Measurements from ENCODE around the gene CTNNA3.
"Not testable (repeated sequence)": the region's sequence is repeated elsewhere in the genome, so short reads cannot be mapped to it uniquely, and the experiment has no call there.

CTNNA3 gene

DNA sequence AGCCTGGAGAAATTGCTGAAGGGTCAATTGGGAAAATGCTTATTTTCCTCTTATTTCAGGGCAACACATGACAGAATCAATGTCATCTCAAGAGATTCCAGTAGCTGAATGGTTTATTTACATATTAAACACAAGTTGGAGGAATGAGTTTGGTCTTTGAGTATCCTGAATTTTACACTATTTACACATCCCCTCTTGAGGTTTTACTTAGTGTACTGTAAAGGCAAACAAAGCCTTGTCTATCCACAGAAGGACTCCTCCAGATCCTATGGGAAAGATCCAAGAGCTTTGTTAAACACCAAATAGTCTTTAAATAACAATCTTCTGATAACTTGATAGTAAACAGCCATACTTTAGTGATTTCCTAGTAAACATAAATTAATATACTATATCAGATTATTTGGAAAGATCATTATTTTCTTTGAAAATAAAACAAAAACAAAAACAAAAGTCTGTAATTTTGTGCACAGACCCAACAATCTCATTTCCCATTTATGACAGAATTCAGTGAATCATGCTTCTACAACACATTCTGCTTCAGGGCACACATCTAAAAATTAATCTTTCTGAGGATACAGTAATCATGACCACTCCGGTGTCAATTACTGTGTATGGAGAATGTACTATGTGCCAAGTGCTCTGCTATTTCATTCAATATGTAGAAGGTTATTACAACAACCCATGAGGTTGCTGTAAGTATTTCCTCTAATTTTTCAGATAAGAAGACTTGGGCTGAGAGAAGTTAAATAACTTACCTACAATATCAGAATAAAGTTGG is 1345.2 kb downstream of the CTNNA3 start:
- no peak for FAIRE-seq

DNA sequence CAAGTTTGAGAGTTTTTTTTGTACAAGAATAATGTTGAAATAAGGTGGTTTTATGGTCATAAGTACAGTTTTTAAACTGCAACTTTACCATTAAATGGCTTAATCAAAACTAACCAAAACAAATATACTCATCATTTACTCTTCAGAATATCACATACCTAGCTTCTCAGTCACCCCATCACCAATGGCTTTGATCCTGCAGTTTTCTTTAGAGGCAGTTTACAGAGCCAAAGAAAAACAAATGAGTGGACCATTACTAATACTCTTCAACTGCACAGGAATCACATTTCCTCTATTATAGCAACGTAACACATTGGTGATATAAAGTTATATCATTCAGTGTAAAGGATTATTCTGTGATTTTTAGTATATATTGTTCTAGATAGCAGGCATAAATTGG is 1346.3 kb downstream of the CTNNA3 start:
- no peak for FAIRE-seq

DNA sequence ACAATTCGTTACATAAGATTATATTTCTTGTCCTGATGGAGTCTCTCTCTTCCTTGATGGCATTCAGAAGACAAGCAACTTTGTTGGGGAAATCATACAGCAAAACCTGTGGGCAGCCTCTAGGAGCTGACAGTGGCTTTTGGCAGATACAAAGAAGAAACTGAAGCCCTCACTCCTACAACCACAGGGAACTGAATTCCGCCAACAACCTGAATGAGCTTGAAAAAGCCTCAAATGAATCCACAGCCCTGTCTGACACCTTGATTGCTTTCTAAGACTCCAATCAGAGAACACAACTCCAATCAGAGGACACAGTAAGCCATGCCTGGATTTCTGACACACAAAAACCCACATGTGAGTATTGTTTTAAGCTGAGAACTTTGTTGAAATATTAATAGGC is 1346.9 kb downstream of the CTNNA3 start:
- FAIRE-seq = no peak

DNA sequence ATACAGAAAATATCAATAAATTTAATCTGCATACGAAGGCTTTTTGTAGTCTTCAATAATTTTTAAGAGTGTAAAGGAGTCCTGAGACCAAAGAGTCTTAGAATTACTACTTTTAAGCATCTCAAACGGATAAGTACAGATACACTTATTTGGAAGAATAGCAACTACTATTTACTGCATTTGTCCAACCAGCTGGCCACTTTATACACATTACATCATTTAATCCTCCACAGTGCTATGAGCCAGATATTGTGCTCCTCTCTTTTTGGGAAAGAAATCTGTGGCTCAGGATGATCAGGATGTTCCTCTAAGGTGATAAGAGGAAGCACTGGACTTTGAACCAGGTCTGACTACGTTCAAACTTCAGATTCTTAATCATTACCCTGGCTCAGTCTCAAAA is 1358.8 kb downstream of the CTNNA3 start:
- FAIRE-seq = no peak

DNA sequence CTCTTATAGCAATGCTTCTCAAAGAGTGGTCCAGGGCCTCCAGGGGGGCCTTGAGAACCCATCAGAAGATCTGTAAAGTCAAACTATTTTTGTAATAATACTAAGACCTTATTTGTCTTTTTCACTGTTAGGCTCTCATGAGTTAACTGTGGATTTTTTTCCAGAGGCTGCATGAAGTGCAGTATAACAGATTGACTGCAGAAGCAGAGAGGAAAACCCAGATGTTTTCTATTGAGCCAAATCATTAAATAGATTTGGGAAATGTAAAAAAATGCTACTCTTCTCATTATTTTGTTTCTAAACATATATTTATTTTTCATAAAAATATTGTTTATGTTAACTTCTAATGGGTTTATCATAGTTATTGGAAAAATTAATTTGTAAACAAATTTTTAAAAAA is 1359.2 kb downstream of the CTNNA3 start:
- no peak for FAIRE-seq

- not testable (repeated sequence) for FAIRE-seq
These were observed 1360.2 kb downstream of the CTNNA3 start for GRCh38 chr10:66335753-66336152.

DNA sequence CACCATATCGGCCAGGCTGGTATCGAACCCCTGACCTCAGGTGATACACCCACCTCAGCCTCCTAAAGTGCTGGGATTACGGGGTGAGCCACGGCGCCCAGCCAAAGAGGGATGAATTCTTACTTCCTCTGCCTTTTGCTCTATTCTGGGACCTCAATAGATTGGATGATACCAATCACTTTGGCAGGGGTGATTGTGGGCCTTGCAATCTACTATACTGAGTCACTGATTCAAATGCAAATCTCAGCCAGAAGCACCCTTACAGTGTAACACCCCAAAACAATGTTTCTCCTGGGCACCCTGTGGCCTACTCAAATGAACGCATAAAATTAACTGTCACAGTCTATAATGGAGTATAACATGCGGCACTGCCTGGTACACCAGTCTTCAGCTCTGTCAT is 1366.8 kb downstream of the CTNNA3 start:
- FAIRE-seq = no peak

DNA sequence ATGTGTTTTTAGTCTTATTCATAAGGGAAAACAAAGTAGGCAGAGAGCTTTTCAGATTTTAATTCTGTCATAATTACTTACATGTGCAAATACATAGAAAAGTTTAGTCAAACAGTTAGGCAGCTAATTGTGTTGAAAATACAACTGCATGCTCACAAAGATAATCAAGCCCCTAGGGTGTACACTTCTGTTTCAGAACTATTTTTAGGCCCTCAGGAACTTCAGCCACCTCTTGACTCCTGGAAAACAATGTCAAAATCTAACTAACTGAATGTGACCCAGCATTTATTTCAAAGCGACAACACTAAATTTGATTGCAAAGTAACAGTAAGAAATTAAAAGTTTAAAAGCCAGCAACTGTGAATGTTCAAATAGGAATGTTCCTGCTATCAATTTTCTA is 1369.1 kb downstream of the CTNNA3 start:
- no peak for FAIRE-seq

DNA sequence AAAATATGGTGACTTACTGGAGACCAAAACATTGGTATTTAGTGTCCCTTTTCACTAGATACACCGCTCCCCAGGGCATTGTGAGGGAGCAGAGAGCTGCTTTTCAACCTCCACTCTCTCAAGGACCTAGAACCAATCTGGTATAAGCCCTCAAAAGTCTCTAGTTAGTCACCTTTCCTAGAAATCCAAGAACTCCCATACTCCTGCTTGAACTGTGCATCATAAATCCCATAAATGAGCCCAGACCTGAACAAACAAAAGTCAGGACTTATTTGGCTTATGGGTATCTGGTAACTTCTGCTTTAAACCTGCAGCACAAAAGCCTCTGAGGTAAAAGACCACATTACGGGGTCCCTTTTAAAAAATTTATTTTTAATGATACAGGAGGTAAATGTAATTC is 1373.2 kb downstream of the CTNNA3 start:
- no peak for FAIRE-seq

DNA sequence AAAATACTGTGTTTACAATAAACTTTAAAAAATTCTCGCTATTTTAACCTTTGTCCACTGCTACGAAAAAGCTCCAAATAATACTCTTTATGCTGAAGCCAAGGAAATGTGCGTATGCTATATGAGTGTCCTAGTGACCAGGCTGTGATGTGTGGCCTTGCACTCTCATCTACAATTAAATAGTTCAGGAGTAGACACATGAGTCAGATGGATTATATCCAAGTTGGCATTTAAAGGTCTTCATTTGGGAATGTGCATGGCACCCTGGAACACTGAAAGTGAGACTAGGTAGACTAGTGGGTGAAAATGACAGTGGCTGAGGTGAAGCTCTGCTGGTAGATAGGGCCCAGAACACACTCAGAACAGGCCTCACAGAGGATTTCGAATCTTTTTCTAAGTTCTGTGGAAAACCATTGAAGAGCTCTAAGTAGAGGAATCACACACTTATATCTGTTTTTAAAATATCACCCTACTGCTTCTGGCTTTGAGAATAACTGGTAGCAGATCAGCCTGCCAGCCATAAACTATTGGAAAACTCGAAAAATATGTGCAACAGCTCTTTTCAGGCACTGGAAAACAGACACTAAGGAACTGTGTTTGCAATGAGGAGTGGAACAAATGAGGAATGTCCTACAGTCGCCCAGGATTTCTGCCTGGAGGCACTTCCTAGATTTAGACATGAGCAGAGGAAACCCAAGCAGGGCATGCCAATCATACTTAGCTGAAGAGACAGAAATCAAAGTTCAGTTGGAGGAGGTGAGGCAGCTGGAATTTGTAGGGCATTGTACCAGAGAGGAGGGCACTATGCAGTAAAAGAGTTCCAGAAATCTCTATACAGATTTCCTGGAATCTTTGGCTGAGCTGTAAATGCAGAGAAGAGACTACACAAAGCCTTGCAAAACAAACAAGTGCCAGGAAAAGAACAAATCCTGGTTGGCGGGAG is 1374.0 kb downstream of the CTNNA3 start:
- no peak for FAIRE-seq

- FAIRE-seq = no peak
These were observed 1377.2 kb downstream of the CTNNA3 start for GRCh38 chr10:66318761-66319160.

DNA sequence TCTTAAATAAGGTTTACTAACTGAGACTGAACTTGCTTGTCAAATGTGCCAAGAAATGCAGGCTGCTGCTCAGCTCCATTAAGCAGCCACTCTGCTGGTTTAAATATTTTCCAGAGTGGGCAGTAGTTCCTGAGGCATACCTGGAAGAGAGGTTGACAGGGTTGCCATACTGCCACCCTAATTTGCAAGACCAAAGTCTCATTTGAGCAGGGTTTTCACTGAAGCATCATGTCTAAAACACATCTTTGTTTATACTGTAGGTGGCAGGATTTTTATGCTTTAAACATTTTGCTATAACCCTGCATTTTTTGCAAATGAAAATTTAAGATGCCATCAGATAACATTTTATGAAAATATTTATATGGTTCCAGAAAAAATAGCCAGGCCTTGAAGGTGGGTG is 1388.2 kb downstream of the CTNNA3 start:
- FAIRE-seq = no peak

GRCh38 chr10:66301078-66301477 is 1394.9 kb downstream of the CTNNA3 start:
- FAIRE-seq = no peak

GRCh38 chr10:66295602-66296001 is 1400.4 kb downstream of the CTNNA3 start:
- no peak for FAIRE-seq

DNA sequence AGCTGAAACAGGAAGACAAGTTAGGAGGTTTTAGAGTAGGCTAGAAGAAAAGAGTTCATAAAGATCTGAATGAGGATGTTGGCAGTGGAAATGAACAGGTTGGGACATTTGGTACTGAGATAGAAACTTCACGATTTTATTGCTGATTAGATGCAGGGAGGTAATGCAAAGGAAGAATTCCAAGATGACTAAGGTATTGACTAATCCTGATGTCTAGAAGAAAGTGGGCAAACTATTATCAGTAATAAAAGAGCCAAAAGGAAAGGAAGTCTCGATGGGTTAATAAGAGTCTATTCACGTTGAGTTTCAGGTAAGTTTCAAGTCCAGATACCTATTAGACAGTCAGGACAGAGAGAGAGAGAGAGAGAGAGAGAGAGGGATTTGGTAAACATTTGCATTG is 1401.5 kb downstream of the CTNNA3 start:
- FAIRE-seq = no peak

DNA sequence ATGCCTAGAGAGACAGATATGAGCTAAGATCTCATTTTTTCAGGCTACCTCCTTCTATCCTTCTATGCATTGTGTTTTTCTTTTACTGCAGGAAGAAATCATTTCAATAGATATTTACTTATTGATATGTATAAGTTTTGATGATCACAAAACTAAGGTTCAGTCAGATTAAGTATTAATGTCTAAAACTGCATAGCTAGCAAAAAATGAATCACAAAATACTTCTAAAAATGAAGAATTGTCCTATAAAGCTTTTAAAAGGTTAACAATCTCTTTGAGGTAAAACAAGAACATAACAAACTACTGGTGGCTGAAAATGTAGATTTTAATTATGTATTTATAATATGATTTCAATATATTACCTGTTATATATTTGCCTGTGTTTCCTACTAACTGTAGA is 1403.1 kb downstream of the CTNNA3 start:
- no peak for FAIRE-seq

DNA sequence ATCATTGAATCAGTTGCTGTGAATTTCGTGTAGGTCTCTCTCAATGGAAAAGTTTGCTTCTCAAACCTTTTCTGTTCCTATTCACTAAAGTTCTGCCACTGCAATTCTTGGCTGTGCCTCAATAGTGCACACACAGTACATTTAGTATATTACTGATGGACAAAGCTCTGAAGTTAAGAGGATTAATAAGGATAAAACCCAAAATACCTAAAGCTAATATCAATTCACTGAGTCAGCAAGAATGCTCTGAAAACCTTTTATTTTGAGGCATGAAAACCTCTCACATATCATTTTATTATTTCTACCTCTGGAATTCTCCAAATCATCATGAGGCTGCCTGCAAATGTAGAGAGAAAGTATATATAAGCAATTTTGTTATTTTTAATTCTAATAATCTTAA is 1403.5 kb downstream of the CTNNA3 start:
- FAIRE-seq = no peak

- no peak for FAIRE-seq
These were observed 1404.9 kb downstream of the CTNNA3 start for GRCh38 chr10:66291133-66291532.

DNA sequence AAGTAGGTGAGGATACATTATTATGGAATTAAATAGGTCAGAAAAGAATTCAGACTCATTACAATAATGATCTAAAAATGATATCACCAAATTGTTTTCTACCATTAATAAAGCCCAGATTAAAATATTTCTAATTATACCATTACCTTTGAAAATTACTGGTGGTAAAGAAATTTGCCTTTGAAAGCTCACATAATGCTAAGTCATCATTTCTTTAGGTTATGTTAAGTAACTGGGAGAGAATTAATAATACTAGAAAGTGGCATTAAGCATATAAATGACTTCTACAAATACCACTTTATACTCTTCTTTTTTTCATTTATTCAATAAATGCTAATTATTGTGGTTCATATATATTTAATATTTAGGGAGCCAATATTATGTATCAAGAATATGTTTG is 1411.4 kb downstream of the CTNNA3 start:
- FAIRE-seq = no peak

GRCh38 chr10:66283874-66284464 is 1412.0 kb downstream of the CTNNA3 start:
- FAIRE-seq = no peak

- FAIRE-seq = no peak
These were observed 1412.9 kb downstream of the CTNNA3 start for GRCh38 chr10:66283064-66283463.

GRCh38 chr10:66281327-66281726 is 1414.7 kb downstream of the CTNNA3 start:
- FAIRE-seq = no peak

DNA sequence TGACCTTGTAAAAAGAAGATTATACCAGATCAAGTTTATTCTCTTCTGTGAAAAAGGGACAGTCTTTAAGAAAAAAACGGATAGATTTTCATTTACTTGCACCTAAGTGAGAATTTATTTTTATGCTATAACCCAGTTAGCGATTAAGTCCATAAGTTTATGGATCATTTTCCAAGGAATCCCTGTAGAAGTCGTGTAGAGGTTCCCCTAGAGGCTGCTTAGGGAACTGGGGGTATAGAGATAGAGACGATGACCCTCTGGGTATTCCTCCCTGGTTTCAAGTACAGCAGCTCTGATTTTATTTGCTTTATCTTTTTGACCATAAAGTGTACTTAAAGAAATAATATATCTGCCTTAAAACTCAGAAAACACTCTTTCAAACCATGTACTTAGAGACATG is 1418.5 kb downstream of the CTNNA3 start:
- FAIRE-seq = no peak

Measured in endometrium (tissue), 2 donors.